SKM-1 treated with dmso at 0.1 percent for 144 hours (cell line): ENCODE data around the gene SHD.
"Not testable (repeated sequence)": the region's sequence is repeated elsewhere in the genome, so short reads cannot be mapped to it uniquely, and the experiment has no call there.

ENCODE experiments used
- DNase-seq: peaks from one replicate; lab custom pipeline; 2025; ENCODE audit not compliant: unreplicated experiment; lab: John Stamatoyannopoulos, UW

The SHD gene

GRCh38 chr19:4326215-4326836 is 47.3 kb downstream of the SHD start:
- DNase-seq = no peak

GRCh38 chr19:4326837-4327251 is 47.8 kb downstream of the SHD start:
- no peak for DNase-seq

GRCh38 chr19:4327252-4327876 is 48.3 kb downstream of the SHD start:
- peak; percentile 69 for DNase-seq

GRCh38 chr19:4327877-4328242 is 48.8 kb downstream of the SHD start:
- DNase-seq = no peak

- peak; percentile 97 for DNase-seq
Observed at GRCh38 chr19:4328243-4328990, 49.4 kb downstream of the SHD start.

GRCh38 chr19:4328991-4329681 is 50.1 kb downstream of the SHD start:
- not testable (repeated sequence) for DNase-seq

GRCh38 chr19:4329858-4330257 is 50.8 kb downstream of the SHD start:
- no peak for DNase-seq

- DNase-seq = no peak
Observed at GRCh38 chr19:4334929-4335570, 56.0 kb downstream of the SHD start.

GRCh38 chr19:4337906-4338440 is 58.9 kb downstream of the SHD start:
- DNase-seq = no peak

- DNase-seq = no peak
Observed at GRCh38 chr19:4338441-4339355, 59.6 kb downstream of the SHD start, which contains the start of gene STAP2. Gene STAP2, minus strand, starts transcription at chr19:4338827. Its CDS starts 74 bp downstream, at chr19:4338753.
